HG03108 (cell line): Measurements from ENCODE around the gene TP53.

ENCODE experiments used
- ATAC-seq: cut with Tn5 transposase; IDR thresholded peaks from one replicate; pipeline ENCODE4 v1.9.1; 2021; ENCODE audit warnings: moderate library complexity; ENCODE audit not compliant: unreplicated experiment

The TP53 gene

DNA sequence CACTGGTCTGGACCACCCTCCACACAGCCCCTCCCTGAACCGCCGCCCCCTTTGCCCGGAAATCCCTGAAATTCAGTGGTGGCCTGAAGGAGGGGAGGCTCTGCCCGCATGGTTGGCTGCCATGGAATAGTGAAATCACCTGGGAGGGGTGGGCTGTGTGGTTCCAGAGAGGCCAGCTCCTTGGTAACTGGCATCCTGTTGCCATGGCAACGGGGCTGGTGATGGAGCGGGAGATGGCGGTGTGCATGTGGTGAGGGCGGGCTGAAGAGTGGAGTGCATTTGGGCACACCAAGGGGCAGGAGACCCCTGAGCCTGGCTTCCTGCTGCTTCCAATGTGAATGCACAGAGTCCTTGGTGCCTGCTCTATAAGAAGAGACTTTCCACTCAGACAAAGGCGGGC, 20.2 kb upstream of the TP53 start:
- ATAC-seq, result no peak

DNA sequence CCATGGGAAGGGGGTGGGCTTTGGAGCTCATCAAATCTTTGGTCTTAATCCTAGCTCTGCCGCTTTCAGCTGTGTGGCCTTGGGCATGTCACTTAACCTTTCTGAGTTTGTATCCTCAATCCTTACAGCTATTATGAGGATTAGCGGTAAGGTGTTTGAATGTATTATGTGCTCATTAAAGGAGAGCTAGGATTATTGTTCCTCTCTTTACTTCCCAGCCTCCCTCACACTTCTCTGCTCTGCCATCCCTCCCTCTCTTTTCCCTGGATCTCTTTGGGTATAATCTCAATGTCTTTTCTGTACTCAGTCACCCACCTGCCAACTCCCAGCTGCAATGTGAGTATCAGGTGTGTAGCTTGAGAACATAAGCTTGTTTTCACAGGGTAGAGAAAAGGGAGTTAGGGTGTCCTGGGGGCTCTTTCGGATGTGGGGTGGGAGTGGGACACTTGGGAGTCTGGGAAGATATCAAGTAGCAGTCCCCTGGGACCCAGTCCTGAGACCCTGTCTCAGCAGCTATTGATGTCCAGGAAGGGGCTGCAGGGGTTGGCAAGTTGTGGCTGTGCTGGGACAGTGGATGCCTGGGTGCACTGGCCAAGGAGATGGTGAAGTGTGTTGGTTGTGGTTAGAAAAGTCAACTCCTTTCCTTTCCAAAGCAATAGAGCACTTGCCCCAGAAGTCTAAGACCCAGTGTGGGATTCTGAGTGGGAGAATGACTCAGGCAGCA, 19.5 kb upstream of the TP53 start:
- no peak for ATAC-seq

DNA sequence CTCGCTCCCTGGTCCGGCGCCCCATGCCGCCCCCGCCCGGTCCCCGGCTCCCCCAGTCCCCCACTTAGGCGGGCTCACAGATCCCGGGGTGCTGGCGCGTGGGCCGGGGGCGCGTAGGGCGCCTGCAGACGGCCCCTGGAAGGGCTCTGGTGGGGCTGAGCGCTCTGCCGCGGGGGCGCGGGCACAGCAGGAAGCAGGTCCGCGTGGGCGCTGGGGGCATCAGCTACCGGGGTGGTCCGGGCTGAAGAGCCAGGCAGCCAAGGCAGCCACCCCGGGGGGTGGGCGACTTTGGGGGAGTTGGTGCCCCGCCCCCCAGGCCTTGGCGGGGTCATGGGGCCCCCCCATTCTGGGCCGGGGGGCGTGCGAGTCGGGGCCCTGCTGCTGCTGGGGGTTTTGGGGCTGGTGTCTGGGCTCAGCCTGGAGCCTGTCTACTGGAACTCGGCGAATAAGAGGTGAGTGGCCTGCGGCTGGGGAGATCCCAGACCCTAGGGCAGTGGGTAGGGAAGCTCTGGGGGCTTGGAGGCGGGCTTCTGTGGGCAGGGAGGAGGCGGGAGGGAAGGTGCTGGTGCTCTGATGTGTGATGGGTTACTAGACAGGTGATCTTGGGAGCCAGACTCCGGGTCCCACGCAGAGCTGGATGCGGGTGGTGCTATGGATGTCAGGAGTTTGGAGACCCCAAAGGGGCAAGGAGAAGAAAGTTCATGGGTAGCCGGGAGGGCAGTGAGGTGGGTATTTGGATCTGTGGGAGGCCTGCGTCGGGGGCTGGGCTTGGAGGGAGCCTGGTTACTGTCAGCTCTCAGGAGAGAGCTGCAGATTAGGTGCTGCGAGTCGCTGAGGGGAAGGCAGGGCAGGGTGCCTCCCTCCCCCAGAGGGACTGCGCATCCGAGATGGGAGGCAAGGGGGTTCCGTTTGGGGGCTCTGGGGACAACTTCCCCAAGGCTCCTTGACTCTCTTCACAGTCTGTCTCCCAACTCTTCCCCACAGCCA, 18.3 kb upstream of the TP53 start:
- ATAC-seq, result no peak

DNA sequence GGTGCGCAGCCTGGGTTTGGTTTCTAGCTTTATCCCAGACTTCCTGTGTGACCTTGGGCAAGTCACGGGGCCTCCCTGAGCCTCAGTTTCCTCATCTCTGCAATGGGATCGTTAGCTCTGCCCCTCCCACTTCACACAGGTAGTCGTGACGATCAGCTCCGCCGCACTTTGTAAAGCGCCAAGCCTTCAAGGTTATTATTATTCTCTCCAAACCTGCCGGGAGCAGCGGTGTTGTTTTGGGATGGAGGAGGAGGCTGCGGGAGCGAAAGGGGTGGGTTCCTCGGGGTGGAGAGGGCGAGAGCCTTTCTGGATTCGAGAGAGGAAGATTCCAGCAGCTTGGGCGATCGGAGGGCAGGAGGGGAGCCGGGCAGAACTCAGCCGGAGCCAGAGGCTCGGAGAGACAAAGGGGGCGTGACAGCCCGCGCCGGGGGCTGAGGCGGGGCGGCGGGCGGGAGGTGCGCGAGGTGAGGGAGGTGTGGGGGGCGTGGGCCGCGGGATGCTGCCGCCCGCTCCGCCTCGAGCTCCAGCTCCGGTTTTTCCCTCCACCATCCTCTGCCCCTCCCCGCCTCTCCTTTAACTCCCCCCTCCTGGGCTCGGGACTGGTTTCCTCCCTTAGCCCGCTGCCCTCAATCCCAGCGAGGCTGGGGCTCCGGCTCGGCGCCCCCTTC, 17.4 kb upstream of the TP53 start, which contains the start of gene EFNB3:
Gene EFNB3 (plus strand): TSS at position 602 of the 668 bp plus-strand sequence. CDS start 397 bp downstream, outside the sequence.
- no peak for ATAC-seq

DNA sequence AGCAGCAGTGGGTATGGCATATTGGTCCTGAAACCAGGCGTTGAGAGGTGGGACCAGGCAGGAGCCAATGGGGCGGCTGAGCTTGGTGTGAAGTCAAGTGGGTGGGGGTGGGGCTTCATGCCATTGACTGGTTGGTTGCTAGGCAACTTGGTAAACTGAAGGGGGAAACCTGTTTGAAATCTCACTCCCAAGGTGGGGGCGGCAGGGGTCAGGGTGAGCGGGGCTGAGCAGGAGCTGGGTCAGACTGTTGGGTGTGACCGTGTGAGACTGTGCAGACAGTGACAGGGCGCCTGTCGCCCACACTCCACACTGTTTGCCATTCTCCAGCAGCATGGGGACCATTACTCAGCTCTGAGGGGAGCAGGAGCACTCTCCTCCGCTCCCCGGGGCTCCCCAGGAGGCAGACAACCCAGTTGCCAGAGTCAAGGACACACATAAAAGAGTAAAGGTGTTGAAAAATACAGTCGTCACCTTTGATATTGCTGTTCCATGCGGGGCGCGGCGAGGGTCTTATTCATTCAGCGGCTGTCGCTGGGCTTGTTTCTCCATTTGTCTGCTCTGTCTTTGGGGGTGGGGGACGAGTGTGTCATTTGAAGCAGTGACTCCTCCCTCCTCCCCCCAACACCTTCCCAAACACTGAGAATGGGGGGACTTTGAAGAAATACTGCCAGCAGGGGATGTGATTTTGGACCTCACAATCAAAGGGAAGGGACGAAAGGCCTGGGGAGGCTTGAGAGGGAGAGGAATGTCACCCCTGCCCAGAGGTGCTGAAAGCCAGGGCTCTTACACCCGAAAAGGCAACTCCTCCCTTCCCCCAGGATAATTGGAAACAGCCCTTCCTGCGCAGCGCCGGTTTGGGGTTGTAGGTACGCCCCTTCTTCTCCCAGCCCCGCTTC, 16.5 kb upstream of the TP53 start:
- no peak for ATAC-seq

DNA sequence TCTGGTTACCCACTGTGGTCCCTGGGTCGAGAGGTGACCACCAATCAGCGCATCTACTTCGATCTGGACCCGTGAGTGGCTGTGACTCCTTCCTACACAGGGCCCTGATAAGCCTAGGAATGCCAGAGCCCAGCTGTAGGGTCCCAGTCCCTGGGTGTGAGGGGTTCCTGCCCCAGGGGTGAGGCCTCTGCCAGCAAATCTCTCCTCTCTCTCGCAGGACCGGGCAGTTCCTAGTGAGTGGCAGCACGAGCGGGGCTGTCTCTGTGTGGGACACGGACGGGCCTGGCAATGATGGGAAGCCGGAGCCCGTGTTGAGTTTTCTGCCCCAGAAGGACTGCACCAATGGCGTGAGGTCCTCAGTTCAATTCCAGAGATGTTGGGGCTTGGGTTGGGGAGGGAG, 15.5 kb upstream of the TP53 start:
- ATAC-seq, result no peak

DNA sequence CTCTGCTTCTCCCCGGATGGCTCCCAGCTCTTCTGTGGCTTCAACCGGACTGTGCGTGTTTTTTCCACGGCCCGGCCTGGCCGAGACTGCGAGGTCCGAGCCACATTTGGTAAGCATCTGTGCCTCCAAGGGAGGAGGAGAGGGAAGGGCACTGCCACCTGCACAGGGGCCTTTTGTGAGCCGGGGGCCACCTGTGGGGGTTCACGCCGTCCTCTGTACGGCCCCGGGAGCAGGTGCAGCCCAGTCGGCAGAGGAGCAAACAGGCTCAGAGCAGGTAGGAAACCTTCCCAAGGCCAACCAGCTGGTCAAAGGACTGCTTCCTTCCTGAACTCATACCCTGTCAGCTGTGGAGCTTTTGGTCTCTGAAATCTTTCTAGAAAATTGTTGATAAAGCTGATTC, 14.4 kb upstream of the TP53 start:
- no peak for ATAC-seq

DNA sequence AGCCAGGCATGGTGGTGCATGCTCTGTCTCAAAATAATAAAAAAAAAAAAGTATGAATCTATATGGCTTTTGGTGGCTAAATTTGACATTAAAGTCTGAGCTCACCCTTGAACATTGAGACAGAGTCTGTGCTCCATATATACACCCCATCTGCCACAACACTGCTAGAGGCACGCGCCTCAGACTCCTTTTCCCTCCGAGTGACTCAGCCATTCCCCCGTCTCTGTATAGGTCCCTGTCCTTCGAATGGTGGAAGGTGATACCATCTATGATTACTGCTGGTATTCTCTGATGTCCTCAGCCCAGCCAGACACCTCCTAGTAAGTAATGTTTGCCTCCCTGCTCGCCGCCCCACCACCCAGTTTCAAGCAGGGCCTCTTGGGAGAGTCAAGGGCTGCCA, 13.2 kb upstream of the TP53 start:
- no peak for ATAC-seq

DNA sequence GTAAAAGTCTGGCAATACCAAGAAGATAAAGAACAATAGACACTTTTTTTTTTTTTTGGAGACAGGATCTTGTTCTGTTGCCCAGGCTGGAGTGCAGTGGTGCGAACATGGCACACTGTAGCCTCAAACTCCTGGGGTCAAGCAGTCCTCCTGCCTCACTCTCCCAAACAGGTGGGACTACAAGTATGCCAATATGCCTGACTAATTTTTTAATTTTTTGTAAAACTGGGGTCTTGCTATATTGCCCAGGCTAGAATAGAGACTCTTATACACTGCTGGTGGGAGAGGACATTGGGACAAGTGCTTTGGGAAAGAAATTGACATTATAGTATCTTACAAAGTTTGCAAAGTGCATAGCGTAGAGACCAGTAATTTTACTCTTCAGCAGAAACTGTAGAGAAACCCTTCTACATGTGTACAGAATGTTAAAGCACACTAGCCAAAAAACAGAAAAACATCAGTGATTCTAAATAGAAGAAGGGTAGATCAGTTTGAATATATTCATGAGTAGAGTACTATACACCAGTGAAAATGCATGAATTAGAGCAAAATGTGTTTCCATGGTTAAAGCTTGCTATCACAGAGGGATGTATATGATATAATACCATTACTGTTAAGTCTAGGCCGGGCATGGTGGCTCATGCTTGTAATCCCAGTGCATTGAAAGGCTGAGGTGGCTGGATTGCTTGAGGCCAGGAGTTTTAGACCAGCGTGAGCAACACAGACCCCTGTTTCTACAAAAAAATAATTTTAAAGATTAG, 10.7 kb upstream of the TP53 start:
- ATAC-seq, result no peak

DNA sequence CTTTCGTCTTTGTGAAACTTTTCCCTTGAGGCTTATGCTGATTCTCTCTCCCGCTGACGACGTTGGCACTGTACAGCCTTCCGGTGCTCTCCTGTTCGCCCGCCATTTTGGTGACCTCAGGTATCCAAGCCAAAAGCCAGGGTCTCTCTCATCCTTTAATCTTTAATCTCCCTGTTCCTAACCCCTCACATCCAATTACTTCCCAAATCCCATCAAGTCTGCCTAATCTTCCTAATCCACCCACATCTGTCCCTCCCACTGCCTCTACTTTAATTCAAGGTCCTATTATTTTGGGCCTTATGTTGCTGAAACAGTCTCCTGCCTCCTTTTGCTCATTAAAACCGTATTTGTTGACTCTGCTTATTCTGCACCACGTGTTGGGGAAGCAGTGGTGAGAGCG, 8.3 kb upstream of the TP53 start:
- ATAC-seq, result no peak

DNA sequence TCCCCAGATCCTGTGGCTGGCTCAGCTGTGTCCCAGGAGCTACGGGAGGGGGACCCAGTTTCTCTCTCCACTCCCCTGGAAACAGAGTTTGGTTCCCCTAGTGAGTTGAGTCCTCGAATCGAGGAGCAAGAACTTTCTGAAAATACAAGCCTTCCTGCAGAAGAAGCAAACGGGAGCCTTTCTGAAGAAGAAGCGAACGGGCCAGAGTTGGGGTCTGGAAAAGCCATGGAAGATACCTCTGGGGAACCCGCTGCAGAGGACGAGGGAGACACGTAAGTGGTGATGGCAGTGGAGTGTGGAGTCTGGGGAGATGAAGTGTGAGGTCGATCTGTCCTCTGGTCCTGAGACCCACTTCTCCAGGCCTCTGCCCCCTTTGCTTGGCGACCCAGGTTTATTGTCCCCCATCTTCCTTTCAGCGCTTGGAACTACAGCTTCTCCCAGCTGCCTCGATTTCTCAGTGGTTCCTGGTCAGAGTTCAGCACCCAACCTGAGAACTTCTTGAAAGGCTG, 1.6 kb upstream of the TP53 start:
- ATAC-seq, result no peak

DNA sequence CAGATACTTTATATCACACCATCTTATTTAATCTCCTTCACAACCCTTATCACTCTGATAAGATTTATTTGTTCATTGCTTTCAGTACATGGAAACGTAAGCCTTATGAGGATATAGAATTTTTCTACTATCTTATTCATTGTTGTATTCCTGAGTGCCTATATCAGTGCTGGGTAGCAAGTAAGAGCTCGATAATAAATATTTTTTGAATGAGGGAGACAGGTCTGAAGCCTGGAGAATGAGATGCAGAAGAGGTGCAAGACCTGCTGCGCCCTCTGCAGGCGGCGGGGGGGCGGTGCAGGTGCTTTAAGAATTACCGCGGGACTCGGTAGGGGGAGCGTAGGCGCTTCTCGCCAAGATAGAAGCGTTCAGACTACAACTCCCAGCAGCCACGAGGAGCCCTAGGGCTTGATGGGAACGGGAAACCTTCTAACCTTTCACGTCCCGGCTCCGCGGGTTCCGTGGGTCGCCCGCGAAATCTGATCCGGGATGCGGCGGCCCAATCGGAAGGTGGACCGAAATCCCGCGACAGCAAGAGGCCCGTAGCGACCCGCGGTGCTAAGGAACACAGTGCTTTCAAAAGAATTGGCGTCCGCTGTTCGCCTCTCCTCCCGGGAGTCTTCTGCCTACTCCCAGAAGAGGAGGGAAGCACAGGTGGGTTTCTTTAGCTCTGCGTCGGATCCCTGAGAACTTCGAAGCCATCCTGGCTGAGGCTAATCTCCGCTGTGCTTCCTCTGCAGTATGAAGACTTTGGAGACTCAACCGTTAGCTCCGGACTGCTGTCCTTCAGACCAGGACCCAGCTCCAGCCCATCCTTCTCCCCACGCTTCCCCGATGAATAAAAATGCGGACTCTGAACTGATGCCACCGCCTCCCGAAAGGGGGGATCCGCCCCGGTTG, 868 bp upstream of the TP53 start, which contains the start of gene WRAP53:
Gene WRAP53 (plus strand): TSS at position 570 of the 900 bp plus-strand sequence. CDS start 172 bp downstream, at position 742.
- ATAC-seq, result peak; percentile 67

DNA sequence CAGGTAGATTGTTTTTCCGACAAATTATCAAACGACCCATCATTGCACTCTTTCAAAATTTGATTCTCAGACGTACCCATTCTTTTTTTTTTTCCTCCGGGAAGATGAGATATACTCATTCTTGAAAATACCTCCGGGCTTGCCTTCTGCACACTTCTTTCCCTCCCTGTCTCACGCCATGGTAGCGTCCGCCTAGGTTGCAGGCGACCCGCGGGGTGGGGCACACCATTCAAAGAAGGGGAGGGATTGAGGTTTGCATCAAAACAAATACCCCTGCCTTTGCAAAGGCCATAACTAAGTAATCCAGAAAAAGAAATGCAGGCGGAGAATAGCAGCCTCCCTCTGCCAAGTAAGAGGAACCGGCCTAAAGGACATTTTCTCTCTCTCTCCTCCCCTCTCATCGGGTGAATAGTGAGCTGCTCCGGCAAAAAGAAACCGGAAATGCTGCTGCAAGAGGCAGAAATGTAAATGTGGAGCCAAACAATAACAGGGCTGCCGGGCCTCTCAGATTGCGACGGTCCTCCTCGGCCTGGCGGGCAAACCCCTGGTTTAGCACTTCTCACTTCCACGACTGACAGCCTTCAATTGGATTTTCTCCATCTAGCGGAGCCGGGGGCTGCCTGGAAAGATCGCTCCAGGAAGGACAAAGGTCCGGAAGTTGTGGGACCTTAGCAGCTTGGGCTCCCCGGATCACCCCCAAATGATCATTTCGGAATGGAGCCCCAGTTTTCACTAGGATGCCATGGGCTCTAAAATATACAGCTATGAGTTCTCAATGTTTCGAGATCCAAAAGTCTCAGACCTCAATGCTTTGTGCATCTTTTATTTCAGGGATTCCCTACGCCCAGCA, 843 bp downstream of the TP53 start:
- ATAC-seq, result peak; percentile 39

DNA sequence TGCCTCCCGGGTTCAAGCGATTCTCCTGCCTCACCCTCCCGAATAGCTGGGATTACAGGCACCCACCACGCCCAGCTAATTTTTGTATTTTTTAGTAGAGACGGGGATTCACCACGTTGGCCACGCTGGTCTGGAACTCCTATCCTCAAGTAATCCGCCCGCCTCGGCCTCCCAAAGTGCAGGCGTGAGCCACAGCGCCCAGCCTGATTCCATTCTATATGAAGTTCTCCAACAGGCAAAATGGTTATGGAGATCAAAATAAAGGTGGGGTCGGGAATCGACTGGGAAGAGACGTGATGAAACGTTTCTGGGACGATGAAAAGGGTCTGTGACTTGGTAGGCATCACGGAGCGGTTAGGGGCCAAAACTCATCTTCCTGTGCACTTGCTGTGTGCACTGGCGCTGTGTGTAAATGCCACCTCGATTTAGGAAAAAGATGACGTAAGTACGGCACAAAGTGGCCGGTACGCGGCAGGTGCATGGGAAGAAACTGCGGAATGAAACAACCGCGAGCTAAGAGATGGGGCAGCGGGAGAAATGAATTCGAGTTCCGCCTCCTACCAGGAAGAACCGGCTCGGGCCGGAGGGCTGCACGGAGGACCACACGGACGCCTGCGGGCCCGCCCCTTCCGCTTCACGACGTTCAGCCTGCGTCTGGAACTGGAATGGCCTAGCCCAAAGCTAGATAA, 1.6 kb downstream of the TP53 start:
- peak; percentile 52 for ATAC-seq

DNA sequence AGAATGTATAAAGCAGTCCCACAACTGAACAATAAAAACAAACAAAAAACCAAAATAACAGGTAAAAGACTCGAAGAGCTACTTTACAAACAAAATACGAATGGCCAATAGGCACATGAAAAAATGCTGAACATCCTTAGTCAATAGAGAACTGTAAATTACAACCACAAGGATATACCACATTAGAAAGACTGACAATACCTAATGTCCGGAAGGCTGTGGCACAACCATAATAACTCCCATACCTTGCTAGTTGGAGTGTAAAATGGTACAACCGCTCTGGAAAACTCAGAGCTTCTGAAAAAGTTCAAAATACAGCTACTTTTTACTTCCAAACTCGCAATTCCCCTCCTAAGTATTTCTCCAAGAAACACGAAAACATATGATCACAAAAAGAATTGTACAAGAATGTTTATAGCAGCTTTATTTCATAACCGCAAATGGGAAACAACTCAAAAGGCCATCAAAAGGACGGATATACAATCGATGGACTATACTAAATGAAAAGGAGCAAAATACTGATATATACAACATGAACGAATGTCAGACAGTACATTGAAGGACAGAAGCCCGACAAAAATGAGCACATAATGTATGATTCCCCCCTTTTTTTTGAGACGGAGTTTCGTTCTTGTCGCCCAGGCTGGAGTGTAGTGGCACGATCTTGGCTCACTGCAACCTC, 2.3 kb downstream of the TP53 start:
- ATAC-seq, result no peak

DNA sequence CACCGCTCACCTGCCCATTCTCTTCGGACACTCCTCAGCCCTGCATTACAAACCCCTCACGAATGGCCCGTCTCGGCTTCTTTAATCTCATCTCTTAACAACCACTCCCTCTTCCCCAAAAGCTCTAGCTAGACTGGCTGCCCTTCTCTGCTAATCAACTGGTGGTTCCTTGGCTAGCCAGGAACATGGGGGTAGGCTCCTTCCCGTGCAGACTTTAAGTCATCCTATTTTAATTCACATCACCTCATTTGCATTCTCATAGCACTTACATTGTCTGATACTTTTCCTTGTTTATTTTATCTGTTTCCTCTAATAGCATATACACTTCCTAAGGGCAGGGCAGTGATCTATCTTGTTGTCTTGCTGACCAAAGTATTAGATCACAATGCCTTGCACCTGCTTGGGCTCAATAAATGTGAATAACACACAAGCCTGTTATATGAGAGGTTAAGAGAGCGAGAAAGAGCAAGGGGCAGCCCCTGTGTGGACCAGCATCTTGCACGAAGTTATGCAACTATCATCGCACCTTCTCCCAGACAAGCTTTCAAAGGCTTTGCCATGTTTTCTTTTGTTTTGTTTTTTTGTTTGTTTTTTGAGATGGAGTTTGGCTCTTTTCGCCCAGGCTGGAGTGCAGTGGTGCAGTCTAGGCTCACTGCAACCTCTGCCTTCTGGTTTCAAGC, 9.8 kb downstream of the TP53 start:
- ATAC-seq, result no peak
